Cardiac muscle cell (in vitro differentiated cells and primary cell): Measurements from ENCODE around the gene ACIN1. TPM values are rescaled to one million over a fixed set of nuclear protein-coding genes. Genes with fewer than 3 reads are reported as not detected.

ENCODE experiments used
- DNase-seq, 2 donors: peaks; one replicate each; pipeline versions ENCODE4 v3.0.0 to v3.0.0-alpha.2; 2010 to 2017; ENCODE audit warnings: low read depth in 1 of 2, low spot score in 1 of 2
- H3K27ac ChIP-seq: fragments of 200-600 bp; sonication (generic); 2 replicates; pipeline ENCODE4 v1.5.1; 2016
- H3K27me3 ChIP-seq: fragments of 200-600 bp; sonication (generic); 2 replicates; pipeline ENCODE4 v1.6.0; 2016; ENCODE audit warnings: control low read depth
- H3K36me3 ChIP-seq: fragments of 200-600 bp; sonication (generic); 2 replicates; pipeline ENCODE4 v1.5.1; 2016; ENCODE audit warnings: control low read depth
- H3K4me1 ChIP-seq: fragments of 200-600 bp; sonication (generic); 2 replicates; pipeline ENCODE4 v1.8.1; 2017; ENCODE audit warnings: low read depth, mild to moderate bottlenecking, mixed run types
- H3K4me3 ChIP-seq: fragments of 200-600 bp; sonication (generic); 2 replicates; pipeline ENCODE4 v1.5.1; 2016; ENCODE audit warnings: mild to moderate bottlenecking
- H3K9me3 ChIP-seq: fragments of 200-600 bp; sonication (generic); 2 replicates; pipeline ENCODE4 v1.5.1; 2017; ENCODE audit warnings: low read depth, mild to moderate bottlenecking, control low read depth
- polyA plus RNA-seq: library from polyadenylated mRNA; unstranded; fragments of >200 nt; fragmentation: Nextera tagmentation; extraction: Ambion mirVana; gene quantifications from 2 replicates; pipeline ENCODE4 v1.2.1, GENCODE V29; 2016
- total RNA-seq: library from RNA; depleted of rRNA; stranded (reverse); fragments of >200 nt; gene quantifications from 2 replicates; pipeline ENCODE4 v1.2.3, GENCODE V29; 2016
- TF ChIP-seq, protein P1 (sequence below): IDR thresholded peaks from 2 replicates; pipeline ENCODE4 v1.5.1; 2012; ENCODE audit warnings: low read depth, mild to moderate bottlenecking, low read length

Gene ACIN1
- total and polyA plus RNA-seq, 2 experiments from 2014 or later: 41.0 to 151 TPM

DNA sequence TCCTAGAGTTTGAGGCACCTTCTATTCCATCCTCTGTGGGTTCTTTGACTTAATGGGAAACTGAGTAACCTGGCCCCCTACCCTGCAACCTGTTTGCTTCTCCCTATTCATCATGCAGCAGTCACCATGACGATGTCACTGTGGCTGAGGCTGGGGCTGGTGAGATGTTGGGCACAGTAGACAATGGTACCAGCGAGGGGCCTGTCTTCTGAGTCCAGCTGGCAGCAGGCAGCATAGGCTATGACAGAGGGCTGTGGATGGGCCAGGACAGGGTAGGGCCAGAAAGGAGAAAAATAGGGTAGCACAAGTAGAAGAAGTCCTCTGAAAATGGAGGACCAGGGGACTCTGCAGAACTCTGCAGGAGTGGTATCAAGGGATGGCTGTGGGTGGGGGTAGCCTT lies 7.9 kb upstream of the ACIN1 start:
- H3K27me3 ChIP-seq: no peaks in the 10 kb centered on the region
- TF ChIP-seq, protein P1, sequence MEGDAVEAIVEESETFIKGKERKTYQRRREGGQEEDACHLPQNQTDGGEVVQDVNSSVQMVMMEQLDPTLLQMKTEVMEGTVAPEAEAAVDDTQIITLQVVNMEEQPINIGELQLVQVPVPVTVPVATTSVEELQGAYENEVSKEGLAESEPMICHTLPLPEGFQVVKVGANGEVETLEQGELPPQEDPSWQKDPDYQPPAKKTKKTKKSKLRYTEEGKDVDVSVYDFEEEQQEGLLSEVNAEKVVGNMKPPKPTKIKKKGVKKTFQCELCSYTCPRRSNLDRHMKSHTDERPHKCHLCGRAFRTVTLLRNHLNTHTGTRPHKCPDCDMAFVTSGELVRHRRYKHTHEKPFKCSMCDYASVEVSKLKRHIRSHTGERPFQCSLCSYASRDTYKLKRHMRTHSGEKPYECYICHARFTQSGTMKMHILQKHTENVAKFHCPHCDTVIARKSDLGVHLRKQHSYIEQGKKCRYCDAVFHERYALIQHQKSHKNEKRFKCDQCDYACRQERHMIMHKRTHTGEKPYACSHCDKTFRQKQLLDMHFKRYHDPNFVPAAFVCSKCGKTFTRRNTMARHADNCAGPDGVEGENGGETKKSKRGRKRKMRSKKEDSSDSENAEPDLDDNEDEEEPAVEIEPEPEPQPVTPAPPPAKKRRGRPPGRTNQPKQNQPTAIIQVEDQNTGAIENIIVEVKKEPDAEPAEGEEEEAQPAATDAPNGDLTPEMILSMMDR: no peak
- H3K9me3 ChIP-seq: no peaks in the 10 kb centered on the region
- H3K36me3 ChIP-seq: peaks cover 4% of the 10 kb centered on the region
- DNase-seq: no peak
- H3K27ac ChIP-seq: no peak overlapping the region
- H3K4me1 ChIP-seq: peaks cover 4% of the 10 kb centered on the region
- no peak overlapping the region for H3K4me3 ChIP-seq

DNA sequence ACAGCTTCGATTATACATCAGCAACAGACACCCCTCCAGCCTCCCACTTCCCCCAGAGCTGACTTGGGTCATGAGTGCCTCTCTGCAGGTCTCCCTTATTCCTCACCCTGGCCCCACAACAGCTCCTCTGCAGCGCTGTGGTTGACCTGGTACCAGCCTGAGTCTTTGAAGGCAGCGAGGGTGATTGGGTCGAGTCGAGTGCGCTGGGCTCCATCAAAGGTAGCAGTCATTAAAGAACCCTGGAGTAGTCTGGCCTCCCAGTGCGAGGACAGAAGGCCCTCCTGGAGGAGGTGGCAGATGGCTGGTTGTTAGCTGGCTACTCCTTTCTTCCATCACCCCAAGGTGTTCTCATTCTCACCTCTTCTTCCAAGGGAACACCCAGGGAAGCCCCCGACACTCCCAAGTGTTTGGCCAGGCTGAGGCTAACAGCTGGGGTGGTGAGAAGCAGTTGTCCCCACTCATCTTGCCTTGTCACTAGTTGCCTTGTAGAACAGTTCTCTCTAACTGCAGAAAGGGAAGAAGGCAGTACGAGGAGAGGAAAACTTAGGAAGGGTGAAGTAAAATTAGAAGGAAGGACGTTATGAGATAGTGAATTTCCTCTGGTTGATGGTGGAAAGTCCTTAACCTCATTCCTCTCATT lies 7.2 kb upstream of the ACIN1 start:
- DNase-seq: no peak
- H3K27me3 ChIP-seq: no peaks in the 10 kb centered on the region
- no peak overlapping the region for H3K4me3 ChIP-seq
- no peak overlapping the region for H3K27ac ChIP-seq
- peaks cover 4% of the 10 kb centered on the region for H3K4me1 ChIP-seq
- H3K36me3 ChIP-seq: peaks cover 7% of the 10 kb centered on the region
- H3K9me3 ChIP-seq: no peaks in the 10 kb centered on the region
- TF ChIP-seq, protein P1: no peak

DNA sequence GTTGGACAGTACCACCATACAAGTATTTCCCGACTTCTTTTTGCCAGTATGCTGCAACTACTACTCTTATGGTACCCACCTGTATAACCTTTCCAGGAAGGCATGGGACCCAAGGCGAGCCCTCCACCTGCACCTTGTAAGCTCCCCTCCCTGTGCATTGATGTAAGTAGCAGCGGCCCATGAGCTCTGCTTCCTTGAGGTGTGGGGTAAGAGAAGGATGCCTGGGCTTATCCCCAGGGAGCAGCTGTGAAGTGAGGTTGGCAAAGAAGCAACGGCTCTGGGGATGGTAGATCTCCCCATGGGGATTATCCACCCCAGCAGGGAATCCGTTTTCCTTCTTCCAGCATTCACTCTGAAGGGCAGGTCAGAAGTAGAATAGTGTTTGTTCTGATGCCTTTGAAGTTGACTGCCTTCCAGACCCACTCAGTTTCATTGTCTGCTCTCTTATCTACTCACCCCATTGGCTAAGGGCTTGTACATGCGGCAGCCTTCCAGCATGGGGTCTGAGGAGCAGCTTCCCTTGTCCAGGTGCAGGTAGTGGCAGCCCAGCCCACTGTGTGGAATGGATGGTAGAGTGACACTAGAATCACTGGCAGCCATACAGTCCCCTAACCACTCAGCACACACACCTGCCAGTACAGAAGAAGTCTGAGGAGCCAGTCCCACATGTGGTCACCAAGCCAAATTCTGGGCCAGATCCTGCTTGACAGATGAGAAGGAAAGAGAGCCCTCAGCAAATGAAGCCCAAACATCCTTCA lies 6.5 kb upstream of the ACIN1 start:
- Histone ChIP-seq H3K4me3 (no peak overlapping the region), H3K36me3 (peaks cover 7% of the 10 kb centered on the region), H3K9me3 (no peaks in the 10 kb centered on the region), H3K27ac (no peak overlapping the region), H3K4me1 (peaks cover 9% of the 10 kb centered on the region), H3K27me3 (no peaks in the 10 kb centered on the region)
- DNase-seq: no peak
- TF ChIP-seq, protein P1: no peak

DNA sequence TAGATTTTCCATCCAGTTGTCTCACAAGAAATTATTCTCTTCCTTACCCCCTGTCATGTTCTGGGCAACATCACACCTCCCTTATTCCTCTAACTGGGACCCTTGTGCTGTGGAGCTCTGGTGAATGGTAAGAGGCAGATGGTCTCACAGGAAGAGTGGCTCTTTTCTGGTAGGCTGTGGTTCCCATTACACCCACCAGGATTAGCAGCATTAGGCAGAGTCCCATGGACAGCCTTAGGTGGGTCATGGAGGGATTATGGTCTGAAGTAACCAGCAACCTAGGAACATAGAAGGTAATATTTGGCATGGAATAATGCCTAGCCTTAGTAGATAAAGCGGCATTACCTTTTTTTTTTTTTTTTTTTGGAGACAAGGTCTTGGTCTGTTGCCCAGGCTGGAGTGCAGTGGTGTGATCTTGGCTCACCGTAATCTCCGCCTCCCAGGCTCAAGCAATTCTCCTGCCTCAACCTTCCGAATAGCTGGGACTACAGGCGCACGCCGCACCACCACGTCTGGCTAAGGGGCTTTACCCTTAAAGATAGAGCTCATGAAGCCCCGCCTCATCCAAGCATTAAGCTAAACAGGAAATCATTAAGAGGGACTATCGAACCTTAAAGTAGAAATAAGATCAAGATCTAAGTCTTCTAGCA lies 4.4 kb upstream of the ACIN1 start:
- H3K27me3 ChIP-seq: no peaks in the 10 kb centered on the region
- H3K27ac ChIP-seq: no peak overlapping the region
- H3K4me3 ChIP-seq: no peak overlapping the region
- TF ChIP-seq, protein P1: no peak
- peaks cover 5% of the 10 kb centered on the region for H3K4me1 ChIP-seq
- H3K36me3 ChIP-seq: peaks cover 7% of the 10 kb centered on the region
- no peaks in the 10 kb centered on the region for H3K9me3 ChIP-seq
- no peak for DNase-seq

DNA sequence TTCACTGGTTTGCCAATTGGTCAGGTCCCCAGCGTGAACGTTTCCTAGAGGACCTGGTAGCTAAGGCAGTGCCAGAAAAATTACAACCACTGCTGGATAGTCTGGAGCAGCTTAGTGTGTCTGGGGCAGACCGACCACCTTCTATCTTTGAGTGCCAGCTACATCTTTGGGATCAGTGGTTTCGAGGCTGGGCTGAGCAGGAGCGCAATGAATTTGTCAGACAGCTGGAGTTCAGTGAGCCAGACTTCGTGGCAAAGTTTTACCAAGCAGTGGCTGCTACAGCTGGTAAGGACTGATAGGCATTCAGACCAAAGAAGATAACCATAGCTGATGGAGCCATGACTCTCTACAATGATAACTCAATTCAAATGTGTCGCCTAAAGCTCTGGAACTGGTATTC lies 2.9 kb upstream of the ACIN1 start:
- TF ChIP-seq, protein P1: no peak
- Histone ChIP-seq H3K27me3 (no peaks in the 10 kb centered on the region), H3K4me3 (no peak overlapping the region), H3K4me1 (peaks cover 15% of the 10 kb centered on the region), H3K36me3 (peaks cover 13% of the 10 kb centered on the region), H3K9me3 (no peaks in the 10 kb centered on the region), H3K27ac (no peak overlapping the region)
- DNase-seq: no peak
